ENCODE results near the gene C1R.
A peak's percentile ranks its signal among the peaks of the same experiment; 100 is the strongest.

C1R gene

DNA sequence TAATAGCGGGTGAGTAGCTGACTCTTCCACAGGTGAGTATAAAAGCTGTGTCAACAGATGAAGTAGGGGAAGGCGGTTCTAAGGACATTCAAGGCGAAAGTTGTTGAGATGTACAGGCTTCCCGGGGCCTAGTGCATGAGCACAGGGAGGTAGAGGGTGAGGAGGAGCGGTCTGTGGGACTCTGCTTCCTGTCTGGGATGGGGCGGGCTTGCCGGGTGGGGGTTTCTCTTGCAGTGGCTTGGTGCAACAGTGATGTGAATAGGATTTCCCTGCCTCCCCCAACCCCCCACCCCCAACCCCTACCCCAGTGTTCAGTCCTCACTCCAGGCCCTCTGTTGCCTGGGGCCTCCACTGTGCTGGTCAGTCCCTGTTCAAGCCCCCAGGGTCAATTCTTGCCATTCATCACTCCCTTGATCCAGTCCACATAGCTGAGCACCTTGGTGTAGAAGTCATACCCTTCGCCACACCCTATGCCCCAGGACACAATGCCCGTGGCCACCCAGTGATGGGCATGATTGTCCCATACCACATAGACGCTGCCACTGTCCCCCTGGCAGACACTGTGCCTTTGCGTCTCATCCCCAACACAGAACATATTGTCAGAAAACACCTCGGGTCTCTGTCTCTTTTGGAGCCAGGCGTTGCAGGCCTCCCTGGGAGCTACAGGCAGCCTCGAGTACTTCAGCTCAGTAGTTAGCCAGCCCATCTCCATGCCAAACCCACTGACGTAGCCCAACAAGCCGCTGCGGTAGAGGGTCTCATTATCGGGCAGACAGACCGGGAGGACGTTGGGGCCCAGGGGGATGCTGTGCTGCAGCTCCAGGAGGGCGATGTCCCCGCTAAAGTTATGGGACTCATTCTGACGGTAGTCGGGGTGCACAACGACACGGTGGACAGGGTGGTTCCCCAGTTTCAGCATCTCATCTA lies 4.0 kb upstream of the C1R start:
- no peak for DNase-seq

DNA sequence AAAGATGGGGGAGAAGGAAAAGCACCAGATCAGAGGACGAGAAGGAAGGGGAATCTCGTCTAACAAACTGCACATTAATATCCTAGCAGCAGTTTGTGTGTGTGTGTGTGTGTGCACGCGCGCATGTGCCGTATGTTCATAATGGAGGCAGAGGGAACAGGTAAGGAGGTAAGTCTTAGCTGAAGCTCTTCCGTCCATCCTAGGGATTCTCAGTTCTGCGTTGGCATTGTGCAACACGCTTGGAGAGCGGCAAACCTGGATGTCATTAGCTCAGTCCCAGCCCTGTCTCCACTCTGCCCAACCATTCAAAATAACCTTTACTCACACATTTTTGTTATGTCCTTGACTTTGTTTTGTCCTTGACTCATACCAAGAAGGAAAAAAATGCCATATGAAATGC lies 1.6 kb upstream of the C1R start:
- DNase-seq, result no peak

DNA sequence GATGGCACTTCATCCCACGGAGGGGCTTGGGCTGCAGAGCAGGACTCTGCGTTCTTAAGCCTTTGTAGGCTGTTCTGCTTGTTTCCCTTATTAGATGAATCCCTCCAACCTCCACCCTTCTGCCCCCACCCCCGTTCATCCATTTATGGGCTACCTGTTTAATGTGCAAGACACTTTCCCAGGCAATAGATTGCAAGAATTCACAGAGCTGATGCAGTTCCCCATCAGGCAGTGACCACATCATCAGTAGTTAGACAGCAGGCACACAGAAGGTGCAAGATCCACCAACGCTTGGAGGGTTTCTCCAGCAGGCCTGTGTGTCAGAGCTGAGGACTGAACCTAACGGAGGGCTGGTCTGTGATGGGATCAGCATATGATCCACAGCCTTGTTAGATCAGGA lies 1.2 kb upstream of the C1R start:
- DNase-seq, result no peak

DNA sequence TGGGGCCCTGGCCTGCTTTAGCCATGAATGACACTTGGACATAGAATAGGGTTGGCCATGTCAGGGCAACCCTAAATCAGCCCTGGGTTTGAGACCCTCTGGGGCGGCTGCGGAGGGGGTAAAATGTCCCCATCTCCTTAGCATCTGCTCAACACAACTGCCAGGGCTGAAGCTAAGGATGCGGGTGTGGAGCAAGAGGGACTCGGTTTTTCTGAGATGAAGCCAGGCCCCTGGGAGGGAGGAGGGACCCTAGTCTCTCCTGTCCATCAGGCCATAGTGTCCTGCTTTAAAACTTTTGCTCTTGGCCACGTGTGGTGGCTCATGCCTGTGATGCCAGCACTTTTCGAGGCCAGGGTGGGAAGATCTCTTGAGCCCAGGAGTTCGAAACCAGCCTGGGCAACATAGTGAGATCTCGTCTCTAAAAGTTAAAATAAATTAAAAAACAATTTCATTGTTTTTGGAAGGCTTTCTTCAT lies 778 bp upstream of the C1R start:
- DNase-seq, result no peak

DNA sequence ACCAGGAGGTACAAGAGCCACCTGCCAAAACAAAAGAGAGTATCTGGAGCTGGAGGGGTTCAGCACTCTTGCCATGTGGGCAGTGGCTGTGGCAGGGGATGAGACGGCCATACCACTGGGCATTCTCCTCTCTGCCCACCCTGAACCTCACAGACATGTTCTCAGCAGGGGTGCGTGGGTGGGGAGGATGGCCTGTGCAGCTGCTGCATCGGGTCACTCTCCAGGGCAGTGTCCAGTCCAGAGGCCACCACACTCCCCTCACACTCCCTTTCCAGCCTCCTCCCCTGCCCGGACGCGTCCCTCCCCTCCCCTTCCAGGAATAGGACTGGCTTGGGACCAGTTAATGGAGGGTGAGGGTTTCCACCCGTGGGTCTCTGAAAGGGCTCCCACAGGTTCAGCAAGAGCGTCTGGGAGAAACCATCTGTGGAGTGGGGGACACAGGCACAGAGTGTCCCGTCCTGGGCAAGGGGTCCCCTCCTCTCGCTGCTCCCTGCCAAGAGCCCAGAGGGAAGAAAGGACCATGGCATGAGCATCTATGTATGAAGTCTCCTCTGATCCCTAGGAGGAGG lies 501 bp downstream of the C1R start:
- no peak for DNase-seq

DNA sequence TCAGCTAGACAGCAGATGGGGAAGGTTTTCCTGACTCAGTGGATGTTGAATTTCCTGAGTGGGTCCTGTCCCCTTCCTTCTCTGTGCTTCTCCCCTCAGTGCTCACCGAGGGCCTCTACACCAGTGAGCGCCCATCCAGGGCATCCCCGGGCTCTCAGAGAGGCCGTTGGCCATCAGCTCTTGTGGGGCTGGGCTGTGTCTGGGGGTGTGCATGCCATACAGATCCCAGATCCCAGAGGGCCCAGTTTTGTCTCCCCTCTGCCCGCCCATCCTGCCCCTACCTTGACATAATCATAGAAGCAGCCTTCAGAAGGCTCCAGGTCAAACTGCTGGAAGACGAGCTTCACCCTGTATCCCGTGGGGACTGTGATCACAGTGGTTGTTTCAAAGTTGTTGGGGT lies 1.1 kb downstream of the C1R start:
- DNase-seq, result no peak

DNA sequence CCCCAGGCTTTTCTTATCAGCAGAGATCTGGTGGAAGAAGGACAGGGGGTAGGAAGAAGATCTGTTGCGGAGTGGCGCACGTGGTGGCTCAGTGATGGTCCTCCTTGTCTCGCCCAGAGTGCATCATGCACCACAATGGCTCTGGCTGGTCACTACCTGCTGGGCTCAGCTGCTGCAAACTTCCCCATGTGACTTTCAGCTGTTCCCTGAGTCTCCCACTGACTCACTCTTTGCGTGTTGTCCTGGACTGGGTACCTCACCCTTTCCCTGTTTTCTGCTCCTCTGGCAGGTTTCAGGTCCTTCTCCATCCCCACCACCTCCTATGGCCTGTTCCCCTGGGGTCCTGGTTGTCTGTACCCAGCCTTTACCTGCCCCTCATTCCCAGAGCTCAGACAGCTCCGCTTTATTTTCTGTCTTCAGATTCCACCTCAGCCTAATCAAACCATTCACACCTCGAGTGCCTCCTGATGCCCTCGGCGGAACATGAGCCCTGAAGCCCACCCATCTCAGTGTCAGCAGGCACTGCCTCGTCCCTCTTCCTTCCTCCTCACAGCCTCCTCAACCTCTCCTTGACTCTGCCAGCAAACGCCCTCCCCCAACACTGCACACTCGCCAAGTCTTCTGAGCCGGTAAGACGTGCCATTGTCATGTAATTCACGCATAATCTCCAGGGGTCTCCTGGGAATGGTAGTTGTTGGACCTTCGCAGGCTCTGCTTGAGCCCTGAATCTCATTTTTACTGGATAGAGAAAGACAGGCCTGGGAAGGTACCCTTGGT lies 1.8 kb downstream of the C1R start:
- DNase-seq, result no peak

DNA sequence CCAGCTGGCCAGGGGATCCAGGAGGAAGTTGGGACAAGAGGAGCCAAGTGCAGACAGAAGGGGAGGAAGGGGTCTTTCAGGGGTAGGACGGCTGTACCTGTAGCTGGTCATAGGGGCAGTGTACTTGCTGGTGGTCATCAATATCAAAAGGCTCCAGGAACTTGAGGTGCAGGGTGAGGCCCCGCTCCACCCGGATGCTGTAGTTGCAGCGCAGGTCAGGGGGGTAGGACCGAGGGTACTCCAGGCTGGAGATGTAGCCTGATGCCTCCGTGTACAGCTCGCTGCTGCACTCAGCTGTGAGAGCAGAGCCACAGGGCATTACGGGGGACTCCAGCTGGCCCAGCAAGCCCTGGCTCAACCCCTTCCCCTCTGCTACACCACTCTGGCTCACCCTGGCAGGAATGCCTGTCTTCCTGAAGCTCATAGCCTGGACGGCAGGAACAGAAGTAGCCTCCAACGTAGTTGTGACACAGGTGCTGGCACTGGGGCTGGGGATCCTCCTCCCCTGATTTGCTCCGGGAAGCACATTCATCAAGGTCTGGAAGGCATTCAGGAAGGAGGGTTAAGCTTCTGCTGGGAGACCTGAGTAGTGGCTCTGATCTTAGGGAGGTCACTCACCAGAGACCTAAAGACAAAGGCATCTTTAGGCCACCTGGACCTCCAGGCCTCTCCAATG lies 2.9 kb downstream of the C1R start:
- DNase-seq, result no peak

DNA sequence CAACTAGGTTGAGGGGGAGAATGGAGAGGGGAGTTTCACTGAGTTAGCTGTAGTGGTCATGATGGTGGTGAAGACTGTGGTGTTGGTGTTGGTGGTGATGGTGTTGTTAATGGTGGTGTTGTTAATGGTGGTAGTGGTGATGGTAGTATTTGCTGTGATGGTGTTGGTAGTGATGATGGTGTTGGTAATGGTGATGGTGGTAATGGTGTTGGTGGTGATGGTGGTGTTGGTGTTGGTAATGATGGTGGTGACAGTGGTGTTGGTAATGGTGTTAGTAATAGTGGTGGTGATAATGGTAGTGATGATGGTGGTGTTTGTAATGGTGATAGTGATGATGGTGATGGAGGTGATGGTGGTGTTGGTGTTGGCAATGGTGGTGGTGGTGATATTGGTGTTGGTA lies 9.1 kb downstream of the C1R start:
- no peak for DNase-seq

DNA sequence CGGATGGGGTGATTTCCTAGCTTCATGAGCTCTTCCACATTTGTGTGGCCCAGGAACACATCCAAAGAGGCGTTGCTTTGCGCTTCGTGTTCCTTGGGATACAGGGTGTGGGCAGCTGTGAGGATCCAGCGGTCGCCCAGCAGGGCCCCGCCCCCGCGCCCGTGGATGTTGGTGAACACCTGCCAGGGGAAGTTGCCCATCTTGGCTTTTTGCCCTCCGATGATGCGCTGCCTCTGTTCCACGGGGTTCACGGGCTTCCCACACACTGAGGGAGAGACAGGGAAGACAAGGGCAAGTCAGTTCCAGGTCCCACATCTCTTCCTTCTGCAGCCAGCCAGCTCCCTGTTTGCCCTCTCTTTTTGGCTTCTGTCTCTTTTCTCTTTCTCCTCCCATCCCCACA lies 11.2 kb downstream of the C1R start:
- no peak for DNase-seq

DNA sequence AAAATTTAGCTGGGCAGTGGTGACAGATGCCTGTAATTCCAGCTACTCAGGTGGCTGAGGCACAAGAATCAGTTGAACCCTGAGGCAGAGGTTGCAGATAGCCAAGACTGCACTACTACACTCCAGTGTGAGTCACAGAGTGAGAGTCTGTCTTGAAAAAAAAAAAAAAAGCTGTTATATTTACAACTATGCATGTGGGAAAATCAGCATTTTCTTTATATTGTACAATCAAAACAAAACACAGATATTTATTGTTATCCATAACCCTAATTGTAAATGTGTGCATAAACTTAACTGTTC lies 12.5 kb downstream of the C1R start:
- DNase-seq, result no peak

DNA sequence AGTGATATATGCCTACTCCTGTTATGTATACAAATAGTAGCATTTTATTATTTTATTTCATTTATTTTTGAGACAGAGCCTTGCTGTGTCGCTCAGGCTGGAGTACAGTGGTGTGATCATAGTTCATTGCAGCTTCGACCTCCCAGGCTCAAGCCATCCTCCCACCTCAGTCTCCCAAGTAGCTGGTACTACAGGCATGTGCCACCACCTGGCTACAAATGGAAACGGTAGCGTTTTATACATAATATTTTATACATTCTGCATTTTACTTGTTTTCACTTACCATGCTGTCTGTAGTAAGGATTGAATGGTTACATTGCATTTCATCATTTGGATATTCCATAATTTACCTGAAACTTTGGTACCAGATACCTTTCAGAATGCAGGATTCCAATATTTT lies 14.1 kb downstream of the C1R start:
- DNase-seq, result no peak

DNA sequence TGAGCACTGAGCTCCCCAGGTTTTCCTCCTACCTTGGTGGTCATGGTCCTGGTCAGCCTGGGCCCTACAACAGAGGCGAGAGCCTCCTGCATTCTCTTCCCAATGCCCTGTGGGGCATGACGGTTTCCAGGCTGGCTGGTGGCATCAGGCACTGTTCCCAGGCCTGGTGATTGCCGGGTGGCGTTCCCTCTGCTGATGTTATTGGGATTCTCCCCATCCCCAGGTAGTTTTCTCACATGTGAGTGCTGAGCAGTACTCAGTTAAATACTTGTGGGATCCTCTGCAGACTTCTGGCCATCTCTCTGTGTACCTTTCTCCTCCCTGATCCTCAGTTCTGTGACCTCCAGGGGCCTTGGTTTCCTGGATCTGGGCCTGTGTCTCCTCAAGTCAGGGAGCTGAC lies 15.8 kb downstream of the C1R start:
- no peak for DNase-seq

DNA sequence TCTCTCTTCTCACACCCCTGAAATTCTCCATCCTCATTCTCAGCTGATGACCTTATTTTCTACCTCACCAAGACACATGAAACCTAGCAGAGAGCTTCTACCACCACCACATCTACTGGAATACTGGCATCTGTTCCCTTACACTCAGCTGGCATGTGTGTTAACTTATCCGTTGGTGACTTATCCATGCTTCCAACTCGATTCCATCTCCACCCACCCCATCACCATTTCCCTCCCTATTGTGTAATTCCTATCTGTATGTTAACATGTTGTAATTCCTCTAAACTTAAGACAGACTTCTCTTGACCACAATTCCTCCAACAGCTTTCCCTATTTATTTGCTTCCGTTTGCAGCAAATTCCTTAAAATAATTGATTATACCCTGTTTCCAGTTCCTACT lies 16.3 kb downstream of the C1R start:
- no peak for DNase-seq

DNA sequence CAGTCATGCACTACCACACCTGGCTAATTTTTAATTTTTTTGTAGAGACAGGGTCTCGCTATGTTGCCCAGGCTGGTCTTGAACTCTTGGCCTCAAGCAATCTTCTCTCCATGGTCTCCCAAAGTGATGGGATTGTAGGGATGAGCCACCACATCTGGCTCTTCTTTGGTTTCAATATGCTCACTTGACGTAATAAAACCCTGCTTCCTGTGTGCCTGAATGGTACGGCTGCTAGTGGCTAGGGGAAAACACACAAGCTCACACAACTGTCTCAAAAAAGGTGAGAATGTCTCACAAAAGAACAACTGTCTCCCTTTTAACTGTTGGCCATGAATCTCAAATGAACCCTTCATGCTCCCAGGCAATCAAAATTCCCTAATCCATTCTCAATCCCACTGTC lies 16.7 kb downstream of the C1R start:
- no peak for DNase-seq

DNA sequence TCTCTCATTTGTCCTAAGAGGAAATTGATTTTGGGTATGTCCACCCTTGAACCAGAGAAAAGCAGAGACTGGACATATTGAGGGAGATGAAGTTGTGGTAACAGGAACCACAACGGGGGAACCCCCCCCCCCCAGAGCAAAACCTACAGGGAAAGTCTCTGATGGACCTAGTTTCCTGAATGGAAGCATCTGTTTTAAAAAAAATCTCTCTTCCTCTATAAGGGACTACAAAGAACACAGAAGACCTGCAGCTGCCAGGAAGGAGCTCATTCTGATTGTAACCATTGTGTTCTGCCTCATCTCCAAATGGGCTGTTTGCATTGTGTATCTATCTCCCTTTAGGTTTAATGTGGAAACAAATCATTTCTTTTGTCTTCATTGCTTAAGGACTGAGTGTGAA lies 18.3 kb downstream of the C1R start:
- no peak for DNase-seq

DNA sequence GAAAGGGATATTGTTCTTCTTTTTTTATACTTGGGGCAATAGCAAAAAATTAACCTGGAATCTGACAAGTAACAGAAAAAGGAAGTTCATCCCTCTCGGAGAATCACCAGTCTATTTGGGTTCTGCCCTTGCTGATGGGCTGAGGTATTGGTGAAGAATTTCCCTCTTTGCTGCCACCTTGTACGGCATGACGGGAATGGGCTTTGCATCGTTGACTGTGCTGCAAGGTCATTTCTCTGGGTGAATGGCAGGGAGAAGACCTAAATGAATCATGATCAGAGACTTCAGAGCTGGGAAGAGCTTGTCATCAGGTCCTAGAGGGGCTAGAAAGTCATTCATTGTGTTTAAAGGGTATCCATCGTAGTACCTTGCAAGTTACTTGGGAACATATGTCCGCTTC lies 19.7 kb downstream of the C1R start:
- DNase-seq, result no peak

DNA sequence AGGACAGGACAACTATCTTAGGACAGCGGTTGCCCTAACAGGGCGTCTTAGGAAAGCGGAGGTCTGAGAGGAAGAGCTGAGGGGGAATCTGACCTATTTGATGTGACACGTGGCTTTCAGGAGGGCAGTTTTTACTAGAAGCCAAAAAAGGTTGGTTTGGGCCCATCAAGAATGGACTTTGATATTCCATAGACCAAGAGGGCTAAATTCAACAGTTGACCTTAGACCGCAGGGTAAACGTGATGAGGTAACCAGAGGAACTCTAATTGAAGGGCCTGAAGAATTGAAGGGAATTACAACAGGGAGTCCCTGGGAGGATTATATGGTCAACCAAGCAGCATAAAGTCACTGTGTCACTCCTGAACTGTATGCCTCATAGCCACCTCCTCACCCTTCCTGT lies 20.2 kb downstream of the C1R start:
- DNase-seq, result no peak

DNA sequence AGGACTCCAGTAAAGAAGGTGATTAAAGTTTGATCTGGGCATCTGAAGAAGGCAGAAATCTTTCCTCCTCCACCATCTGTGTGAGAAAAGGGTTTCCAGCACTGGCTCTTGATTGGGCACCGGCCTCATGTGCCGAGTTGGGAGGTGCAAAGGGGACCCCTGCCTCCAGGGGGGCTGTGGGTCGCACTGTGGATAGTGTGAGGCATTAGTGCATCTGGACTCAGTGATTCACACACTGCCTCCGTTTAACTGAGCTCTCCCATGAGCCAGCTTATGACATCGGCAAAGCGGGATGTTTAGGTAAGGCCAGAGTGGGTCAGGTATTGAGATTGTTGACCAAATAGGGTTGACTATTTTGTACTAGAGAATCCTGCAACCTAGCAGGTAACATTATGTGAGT lies 22.9 kb downstream of the C1R start:
- DNase-seq, result no peak

DNA sequence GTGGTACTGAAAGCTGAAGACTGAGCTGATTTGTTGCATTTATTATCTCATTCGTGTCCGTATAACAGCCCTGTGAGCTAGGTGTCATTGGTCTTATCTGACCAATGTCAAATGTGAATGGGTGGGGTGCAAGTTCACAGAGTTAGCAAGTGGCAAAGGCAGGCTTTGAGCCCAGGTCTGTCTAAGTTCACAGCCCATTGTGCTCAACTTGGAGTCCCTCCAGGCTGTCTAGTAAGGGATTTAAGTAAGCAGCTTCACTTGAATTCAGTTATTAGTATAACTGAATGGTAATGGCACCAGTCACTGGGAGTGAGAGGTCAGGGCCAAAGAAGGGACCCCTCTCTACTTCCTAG lies 23.3 kb downstream of the C1R start:
- no peak for DNase-seq

DNA sequence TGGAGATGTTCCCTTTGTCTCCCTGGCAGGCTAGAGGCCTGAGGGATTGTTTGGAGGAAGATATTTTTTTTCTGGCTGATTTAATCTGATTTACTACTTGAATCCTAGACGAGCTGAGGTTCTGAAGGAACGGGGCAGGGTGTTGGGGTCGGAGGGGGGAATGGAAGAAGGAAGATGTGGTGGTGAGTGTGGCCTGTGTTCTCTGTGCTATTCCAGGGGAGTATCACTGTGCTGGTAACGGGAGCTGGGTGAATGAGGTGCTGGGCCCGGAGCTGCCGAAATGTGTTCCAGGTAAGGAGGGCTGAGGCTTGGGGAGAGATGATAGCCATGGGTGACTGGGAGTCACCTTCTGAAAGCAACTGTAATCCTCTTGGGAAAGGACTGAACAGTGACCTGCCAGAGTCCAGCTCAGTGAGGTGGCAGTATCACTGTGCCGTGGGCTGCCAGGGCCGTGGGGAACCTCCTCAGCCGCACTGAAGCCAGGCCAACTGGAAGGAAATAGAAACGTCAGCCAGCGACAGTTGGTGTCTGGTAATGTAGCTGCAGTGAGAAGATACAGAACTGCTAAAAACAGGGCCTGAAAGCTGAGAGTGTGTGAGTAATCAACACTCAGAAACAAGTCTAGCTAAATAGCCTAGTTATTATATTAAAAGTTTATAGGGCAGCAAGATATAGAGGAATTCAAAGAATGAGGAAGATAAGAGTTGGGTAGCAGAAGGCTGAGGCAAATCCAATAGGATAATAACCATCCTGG lies 23.8 kb downstream of the C1R start:
- DNase-seq, result peak in 1 of 2 experiments; percentile 76

DNA sequence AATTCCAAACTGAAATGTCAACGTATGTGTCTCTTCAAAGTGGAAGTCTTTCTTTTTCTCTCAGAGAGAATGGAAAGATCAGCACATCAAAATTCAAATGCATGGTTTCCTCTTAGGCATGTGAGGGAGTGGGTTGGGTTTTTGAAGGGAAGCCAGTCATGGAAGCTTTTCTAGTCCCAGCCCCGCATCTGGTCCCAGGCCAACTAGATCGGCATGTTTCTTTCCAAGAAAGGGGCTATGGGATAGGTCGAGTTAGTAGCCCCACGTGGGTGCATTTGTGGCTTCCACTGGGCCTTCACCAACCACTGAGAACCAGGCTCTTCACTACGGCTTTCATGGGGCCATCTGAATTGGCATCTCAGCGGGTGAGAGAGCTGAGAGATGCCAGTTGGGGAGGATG lies 25.1 kb downstream of the C1R start:
- no peak for DNase-seq

DNA sequence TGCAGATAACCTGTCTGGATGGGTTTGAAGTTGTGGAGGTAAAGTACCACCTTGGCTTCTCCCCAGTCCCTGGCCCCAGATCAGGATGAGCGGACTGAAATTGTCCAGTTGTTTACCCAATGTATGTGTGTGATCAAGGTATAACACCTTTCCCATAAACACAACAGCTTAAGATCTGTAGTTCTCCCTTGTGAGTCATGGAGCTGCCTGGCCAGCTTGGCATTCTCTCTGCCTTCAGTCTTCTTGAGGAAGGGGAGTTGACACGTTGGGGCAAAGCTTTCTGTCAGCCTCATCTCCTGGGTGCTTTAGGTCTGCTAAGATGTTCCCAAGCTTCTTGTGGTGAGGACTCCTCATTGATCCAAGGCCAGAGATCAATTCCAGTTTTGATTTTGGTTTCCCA lies 25.6 kb downstream of the C1R start:
- no peak for DNase-seq
